Activated CD4-positive, alpha-beta T cell treated with anti-CD3 and anti-CD28 coated beads, Interleukin-2, amount 50 U/mL, for 48 hours (primary cell): ENCODE results near the gene CHPF.
A peak's percentile ranks its signal among the peaks of the same experiment; 100 is the strongest.

Experiments
- DNase-seq, 2 experiments: peaks; one replicate each; pipeline ENCODE4 v3.0.0-alpha.2; 2020

CHPF gene

DNA sequence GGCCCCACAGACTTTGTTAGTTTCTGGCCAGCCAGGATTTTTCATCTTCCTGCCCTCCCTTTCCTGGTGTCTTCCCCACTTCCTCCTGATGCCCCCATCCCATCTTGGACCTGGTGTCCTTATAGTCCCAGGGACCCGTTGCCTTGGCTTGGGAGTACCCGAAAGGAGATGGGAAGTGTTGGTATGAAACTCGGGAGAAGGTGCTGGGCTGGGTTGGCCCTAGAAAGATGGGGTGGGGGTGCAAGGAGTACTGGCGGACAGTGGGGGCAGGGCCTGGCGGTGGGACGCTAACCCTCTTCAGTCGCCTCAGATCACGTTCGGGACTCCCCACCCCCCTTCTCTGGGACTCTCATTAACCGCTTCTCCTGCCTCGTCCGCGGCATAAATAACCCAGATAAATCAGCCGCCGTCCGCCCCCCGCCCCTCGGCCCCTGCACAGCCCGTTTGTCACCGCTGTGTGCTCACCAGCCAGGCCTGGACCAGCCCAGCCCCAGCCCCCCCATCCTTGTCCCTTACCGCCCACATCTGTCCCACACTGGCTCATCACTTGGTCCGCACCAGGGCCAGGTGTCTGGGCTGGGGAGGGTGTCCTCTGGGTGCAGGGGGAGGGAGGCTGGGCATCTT, 33.0 kb downstream of the CHPF start:
- no peak for DNase-seq

DNA sequence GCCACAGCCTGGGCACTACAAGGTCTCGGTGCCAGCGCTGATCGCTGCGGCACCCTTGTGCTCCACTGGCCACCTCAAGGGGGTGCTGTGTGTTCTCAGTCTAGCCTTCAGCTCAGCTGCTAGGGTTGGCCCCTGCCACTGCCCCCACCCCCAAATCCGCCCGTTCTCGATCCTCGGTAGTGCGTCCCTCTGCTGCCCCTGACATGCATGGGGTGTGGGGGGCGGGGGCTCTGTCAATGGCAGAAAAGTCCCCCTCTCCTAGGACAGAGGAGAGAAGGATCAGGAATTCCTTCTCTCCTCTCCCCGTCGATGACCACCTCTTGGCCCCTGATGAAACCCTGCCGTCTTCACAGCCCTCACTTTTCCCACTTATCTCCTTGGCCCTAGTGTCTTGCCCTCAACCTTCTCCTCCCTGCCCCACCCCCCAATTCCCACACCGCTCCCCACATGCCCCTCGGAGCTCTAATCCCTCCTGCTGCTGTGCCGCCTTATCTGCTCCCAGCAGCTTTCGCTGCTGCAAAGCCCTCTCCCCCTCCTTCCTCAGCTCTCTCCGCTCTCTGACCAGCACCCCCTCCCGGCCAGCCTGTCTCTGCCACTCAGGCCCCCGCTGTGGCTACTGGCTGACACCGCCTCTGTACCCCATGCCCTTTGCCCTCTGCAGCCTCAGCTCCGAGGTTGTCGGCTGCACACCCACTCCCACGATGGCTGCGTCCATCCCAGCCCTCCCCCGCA, 33.7 kb downstream of the CHPF start:
- DNase-seq: peak; percentile 57 to 61

DNA sequence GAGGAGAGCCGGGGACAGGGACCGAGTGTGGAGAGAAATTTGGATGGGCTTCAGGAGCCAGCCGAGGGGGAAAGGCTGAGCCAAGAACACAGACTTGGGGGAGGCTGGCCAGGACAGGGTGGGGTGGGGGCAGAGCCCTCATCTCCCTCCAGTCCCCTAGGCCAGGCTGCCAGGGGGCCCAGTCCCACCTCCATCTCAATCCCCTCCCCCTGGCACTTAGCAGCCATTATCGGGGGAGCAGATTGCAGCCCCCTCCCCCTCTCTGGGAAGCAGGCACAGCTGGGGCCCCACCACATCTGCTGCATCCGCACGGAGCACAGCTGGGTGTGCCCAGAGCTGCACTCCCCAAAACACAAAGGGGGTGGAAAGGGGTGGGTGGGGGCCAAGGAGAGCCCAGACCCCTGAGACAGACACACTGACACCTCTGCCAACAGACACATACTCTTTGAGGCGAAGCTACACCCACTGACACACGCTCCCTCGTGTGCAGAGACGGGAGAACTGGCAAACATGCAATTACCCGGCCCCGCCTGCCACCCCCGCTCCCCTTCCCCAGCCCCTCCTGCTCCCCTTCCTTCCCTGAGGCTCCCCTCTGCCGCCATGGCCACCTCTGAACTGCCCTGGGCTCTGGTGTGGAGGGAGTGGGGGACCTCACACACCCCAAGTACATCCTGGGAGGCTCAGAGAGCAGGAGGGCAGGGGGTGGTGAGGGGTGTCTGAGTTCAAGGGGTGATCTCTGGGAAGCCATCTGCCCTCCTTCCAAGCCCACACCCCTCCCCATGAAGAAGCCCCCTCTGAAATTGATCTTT, 34.4 kb downstream of the CHPF start:
- DNase-seq: no peak

DNA sequence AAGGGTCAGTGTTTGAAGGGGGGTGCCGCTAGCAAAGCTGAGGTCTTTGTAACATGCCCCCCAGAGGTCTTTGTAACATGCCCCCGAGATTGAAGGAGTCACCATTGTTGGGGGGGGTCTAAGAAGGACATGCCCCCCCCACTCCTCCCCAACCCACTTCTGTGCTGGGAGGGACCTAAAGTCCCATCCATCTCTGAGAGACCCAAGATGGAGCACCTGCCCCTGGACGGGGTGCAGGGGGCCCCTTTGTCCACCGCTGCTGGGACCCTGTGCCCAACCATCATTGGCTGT, 35.2 kb downstream of the CHPF start:
- no peak for DNase-seq

DNA sequence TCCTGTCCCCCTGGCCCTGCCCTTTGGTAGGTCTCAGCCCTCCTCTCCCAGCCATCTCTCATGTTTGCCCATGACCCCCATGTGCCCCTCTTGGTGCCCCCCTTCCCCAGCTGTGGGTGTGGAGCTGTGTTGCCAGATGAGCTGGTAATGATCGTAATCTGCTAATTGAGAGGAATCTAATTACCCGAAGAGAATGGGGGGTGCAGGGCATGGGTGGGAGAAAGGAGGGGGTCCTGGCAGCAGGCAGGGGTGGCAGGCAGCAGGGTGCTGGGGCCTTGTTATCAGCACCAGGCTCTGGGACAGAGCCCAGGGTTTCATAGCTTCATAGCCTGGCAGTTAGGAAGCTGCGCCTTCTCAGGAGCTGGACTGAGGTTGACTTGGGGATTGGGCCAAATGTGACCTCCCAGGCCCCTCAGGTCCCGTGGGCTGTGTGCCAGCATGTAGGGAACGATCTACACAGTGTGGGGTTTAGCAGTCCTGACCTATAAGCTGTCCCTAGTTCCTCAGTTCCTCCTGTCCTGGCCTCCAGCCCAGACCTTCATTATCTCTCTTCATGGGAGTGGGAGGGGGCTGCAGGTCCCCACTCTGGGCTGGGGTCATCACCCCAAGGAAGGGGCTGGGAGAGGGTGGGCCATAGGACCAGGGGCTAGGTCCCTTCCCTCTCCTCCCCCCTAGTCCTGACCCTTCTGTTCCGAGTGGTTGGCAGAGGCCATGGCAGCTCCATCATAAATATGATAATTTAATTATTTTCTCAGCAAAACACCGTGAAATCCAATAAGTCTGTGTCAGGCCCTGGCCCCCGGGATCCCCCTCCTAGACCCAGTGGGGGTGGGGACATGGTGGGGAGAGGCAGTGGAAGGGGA, 35.8 kb downstream of the CHPF start:
- no peak for DNase-seq

DNA sequence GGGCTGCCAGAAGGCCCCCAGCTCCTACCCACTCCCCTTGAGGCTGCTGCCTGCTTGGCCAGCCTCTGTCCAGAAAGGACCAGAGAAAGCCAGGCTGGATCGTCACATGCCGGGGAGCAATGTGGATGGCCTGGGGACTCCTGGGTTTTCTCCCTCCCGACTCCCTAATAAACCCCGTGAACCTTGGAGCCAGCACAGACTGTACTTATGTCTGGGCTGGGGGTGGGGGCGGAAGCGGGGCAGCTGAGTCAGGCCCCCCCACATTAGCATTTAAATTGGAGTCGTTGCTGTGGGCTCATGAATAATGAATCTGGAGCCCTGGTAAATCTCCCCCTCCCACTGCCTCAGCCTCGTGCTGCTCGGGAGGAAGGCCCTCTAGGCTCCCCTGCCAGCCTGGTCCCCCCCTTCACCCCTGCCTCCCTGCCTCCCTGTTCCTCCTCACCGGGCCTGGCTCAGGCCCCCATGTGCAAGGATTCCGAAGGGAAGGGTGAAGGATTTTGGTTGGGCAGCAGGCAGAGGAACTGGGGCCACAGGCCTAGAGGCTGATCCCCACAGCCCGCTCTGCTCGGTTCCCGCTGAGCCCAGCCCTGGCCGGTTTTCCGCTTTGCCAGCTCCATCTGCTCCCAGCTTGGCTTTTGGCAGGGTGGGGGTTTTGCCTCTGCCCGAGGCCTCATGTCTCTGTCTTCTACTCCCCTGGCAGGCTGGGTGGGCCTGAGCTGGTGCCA, 36.6 kb downstream of the CHPF start:
- no peak for DNase-seq

DNA sequence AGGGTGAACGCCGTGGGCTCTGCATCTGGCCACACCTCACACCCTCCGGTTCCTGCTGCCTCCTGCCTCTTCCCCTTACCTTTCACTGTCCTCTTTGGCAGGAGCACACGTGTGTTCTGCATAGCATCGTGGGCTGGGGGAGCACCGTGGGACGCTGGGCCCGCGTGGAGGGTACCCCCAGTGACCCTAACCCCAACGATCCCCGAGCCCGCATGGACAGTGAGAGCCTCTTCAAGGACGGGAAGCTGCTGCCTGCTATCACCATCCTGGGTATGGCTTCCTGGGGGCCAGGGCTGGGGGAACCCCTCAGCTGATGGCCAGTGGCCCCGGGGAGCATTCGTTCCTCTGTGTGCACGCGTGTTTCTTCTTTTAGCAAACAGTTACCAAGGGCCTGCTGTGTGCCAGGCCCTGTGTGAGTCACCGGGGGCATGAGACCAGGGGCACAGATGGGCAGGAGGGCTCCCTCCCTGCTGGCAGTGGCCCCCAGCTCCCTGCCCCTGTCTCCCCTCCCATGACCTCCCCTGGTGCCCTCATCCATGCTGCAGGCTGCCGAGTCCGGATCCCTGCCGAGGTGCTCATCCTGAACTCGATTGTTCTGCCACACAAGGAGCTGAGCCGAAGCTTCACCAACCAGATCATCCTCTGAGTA, 37.3 kb downstream of the CHPF start:
- DNase-seq: no peak

DNA sequence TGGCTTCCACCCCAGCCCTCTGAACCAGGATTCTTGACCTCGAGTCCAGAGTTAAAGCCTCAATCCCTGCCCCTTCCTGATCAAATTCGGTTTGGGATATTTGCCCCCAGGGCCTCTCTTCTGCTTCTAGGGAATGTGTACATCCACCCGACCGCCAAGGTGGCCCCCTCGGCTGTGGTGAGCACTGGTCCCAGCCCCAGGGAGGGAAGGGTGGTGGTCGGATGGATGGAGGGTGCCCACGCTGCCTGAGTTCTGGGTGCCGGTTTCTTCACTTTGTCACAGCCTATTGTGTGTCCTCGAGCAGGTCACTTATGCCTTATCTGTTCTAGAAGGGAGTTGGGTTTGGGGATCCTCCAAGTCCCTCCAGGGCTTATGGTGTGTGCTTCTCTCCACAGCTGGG, 38.0 kb downstream of the CHPF start:
- DNase-seq: no peak

DNA sequence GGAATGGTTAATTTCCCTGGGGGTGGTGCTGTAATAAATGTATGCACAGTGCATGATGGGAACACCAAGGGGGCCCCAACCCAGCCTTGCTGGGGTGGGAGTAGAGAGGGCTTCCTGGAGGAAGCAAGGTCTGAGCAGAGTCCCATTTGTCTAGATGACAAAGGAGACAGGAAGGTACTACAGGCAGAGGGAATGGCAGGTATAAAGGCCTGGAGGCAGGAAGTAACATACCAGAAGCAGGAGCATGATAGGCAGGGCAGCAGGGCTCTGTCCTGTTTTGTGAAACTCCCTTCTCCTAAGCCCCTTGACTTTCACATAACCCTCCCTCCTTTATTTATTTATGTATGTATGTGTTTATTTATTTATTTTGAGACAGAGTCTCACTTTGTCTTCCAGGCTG, 41.0 kb downstream of the CHPF start:
- no peak for DNase-seq

DNA sequence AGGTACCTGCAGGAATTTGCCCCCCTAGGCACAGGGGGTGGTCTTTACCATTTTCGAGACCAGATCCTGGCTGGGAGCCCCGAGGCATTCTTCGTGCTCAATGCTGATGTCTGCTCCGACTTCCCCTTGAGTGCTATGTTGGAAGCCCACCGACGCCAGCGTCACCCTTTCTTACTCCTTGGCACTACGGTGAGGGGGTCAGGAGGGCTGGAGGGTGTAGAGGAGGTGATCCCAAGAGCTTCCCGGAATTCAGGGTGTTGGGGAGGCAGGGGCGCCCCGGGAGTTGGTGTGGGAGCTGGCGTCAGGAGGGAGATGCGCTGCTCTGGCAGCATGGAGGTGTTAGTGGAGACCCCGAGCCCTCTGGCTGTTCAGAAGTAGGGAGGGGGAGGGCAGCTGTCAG, 41.8 kb downstream of the CHPF start:
- no peak for DNase-seq

DNA sequence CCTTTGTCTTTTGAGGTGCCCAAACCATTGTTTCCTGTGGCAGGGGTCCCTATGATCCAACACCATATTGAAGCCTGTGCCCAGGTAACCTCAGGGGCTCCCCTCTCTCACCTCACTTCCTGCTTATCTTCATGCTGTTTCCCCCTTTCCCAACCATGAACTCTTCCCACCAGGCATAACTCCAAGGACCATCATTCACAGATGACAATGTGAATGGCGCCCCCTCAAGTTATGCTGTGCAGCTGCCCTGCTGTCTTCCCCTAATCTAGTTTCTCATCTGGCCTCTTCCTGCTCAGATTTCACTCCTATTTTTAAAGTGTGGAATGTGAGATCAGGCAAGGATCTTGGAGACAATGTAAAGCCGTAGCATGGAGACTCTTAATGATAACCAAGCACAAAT, 43.5 kb downstream of the CHPF start:
- no peak for DNase-seq

DNA sequence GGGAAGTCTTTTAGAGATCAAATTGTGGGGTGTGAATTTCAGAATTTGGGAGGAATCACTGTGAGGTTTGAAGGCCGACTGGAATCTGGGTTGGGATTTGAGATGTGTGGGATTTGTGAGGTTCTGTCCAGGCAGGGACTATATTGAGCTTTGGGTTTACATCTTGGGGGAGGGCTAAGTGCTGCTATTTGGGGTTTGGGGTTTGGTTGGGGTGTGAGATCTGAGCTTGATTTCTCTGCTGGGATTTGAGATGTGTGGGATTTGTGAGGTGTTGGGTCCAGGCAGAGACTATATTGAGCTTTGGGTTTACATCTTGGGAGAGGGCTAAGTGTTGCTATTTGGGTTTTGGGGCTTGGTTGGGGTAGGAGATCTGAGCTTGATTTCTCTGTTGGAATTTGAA, 44.1 kb downstream of the CHPF start:
- DNase-seq: no peak

DNA sequence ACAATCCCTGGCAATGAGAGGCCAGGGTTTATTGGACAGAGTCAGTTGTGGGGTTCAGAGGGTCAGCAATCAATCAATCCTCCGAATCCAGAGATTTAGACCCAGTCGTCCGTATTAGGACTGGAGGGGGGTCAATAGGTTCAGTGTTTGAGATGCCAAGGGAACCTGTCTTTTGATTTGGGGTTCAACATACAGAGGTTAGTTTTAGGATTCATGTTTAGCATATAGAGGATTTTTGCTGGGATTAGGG, 44.6 kb downstream of the CHPF start:
- no peak for DNase-seq

DNA sequence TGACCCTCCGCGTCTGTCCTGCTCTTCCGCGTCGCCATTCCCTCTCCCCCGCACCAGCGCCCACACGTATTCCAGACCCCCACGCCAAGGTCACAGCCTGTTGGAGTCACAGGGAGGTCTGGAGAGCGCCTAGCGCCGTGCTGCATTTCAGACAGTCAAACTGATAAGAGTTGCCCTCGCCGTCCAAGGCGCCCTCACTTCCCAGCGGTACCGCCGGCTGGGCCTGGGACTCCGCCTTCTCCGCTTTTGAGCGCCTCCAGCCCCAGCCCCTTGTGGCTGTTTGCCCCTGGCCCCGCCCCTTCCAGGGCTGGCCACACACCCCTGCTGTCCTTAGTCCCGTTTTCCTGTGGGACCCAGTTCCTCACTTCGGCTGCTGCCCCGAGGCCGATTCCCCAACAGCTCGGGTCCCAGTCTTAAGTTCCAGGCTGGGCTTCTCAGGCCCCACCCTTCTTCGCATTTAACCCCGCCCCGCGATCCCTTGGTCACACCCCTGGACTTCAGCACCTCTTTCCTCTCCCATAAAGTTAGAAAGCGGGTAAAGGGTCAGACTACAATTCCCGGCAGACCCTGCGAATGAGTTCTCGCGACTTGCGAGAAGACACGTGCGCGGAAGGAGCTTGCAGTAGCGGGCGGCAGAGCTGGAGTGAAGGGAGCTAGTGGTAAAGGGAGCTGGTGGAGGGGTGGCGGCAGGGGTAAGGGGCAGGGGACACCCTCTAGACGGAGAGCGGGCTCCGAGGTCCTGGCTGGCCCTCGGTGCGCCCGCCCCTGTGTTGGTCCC, 45.1 kb downstream of the CHPF start, which contains the start of gene GMPPA:
Gene GMPPA (plus strand): TSS at position 612 of the 778 bp plus-strand sequence. CDS start 1,085 bp downstream, outside the sequence.
- DNase-seq: peak; percentile 94 to 96

DNA sequence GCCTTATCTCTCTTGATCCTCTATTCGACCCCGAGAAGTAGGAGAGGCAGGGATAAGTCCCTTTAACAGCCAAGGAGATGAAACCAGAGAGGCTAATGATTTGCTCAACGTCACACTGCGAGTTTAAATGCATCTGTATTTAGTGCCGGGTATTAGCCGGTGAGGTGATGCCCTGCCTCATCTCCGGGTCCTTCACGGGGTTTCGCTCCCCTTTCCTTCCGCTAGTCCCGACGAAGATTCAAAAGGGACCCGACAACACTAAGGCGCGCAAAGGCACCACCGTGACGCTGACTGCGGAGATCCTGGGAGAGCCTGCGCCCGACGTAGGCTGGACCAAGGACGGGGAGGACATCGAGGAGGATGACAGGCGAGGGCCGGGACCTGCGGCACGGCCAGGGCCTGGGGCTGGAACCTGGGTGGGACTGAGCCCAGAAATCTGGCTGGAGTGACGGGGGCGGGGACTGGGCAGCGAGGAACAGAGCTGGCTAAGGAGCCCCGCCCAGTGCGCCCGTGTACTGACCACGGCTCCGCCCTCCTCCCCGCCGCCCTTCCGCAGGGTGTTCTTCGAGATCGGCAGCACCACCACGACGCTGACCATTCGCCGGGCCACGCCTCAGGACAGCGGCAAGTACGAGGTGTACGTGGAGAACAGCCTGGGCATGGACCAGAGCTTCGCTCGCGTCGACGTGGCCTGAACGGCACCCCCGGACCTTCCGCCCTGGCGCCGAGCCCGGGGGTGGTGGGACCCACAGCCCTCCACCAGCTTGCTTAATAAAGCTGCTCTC, 45.9 kb downstream of the CHPF start:
- DNase-seq: peak; percentile 55 to 57

DNA sequence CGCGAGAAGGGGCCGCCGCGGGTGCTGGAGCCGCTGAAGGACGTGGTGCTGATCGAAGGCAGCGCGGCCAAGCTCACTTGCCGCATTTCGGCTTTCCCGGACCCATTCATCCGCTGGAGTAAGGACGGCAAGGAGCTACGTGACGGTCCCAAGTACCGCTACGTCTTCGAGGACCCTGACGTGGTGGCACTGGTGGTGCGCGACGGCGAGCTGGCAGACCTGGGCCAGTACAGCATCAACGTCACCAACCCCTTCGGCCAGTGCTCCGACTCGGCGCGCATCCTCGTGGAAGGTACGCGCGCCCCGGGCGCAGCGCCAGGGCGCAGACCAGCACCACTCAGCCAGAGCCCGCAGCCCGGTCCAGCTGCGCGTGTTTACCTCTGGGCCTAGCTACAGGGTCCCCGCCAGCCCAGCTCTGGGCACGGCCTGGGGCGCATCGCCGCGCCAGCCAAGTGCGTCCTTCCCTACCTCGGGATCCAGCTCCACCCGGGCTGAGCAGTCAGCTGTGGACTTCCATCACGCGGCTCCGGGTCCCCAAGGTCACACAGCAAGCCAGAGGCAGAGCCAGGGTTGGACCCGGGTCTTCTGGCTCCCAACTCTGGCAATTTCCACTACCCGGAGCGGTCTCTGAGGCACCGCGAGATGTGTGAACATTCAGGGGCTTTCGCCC, 46.6 kb downstream of the CHPF start:
- DNase-seq: no peak

DNA sequence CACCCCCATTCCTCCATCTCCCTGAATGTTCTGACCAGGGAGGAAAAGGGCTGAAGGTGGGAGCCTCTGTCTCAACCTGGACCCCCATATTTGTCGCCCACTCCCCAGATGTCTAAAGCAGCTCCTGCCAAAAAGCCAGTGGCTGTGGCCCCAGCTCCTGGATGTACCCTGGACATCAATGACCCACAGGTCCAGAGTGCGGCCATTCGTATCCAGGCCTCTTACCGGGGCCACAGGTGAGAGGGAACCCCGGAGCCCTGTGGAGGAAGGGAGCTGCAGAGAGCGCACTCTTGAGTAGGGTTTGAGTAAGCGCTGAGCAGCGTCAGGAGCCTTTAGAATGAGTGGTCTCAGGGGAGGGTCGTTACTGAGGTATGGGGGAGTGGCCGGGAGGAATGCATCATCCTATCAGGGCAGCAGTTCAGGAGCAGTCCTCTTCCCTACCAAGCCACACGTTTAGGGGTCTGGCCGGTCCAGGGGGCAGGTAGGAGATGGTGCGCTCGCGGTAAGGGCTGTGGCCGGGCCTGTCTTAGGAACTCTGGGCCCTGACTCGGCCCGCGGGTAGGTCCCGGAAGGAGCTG, 47.3 kb downstream of the CHPF start:
- DNase-seq: no peak

DNA sequence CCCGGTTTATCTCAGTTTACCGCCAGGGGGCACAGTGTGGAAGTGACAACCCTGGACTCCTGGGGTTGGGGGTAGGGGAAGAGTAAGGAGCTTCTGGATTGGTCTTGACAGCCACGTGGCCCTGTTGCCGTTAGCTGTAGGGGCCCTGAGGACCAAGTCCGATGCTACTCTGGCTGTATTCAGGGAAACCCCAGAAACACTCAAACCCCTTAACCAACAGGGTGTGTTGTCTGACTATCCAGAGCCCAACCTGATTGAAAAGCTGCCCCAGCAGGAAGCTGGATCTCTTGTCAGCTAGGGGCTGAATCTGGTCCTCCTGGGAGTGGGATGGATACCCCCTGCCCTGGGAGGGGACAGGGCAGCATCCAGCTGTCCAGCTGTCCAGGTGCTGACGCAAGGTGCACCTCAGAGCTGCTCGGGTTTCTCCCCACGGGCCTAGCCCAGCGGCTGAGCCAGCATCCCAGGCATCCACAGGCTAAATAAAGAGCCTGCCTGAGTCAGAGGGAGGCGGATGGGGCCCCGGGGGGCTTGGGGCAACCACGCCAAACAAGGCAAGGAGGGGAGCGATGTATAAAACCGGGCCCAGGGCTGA, 48.0 kb downstream of the CHPF start:
- peak; percentile 65 to 75 for DNase-seq

DNA sequence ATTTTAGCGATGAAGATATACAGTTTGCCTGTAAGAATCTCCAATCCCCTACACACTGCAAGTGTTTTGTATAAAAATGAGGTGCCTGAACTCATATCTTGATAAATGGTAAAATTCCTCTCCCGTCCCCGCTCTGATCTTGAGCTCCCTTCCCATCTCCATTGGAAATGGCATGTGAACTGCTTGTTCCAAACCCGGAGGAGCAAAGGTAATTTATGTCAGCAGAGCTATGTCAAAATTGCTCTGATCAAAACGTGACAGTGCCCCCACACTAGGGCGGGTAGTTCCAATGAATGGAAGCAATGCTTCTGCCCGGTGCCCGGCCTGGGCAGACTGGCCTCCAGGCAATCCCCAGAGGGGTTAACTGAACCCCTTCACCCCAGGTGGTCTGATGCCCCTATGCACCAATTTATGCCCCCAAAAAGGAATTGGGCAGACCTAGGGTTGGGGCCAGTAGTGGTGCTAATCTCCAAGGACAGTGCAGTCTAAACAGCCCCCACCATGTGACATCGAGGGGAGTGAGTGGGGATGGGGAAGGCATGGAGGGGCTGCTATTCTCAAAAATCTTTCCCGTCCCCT, 48.6 kb downstream of the CHPF start:
- DNase-seq: no peak
